ENCODE data around the gene PSPN. TPM values are rescaled to one million over a fixed set of nuclear protein-coding genes. Genes with fewer than 3 reads are reported as not detected.

PSPN gene
- total and polyA plus RNA-seq, 2 experiments from 2014 or later, result 0.22 to 0.75 TPM

GRCh38 chr19:6423499-6424194 lies 47.9 kb upstream of the PSPN start:
- Histone ChIP-seq H3K4me2 (ENCODE audit: unreplicated experiment) (peak overlapping the region; percentile 99), H3K27me3 (replicated peaks; ENCODE audit: insufficient read depth) (no peaks in the 10 kb centered on the region), H3K9ac (peak overlapping the region; percentile 94), H3K36me3 (ENCODE audit: low read depth) (peaks cover 12% of the 10 kb centered on the region; the same call in 1 of the 2 replicates), H4K20me1 (ENCODE audit: insufficient read depth) (peaks cover 11% of the 10 kb centered on the region), H3F3A (ENCODE audit: insufficient read depth) (no peaks in the 10 kb centered on the region; the same call in 1 of the 2 replicates), H3K9me3 (ENCODE audit: low read depth) (no peaks in the 10 kb centered on the region), H3K27ac (peak overlapping the region; percentile 52), H3K4me3 (peak overlapping the region; percentile 100), H3K4me1 (ENCODE audit: insufficient read depth) (peaks cover 12% of the 10 kb centered on the region), H2AFZ (no peak overlapping the region), H3K79me2 (ENCODE audit: insufficient read depth) (peaks cover 55% of the 10 kb centered on the region), H3K9me2 (ENCODE audit: insufficient read depth) (no peaks in the 10 kb centered on the region)
- DNase-seq, result peak; percentile 81
- TF ChIP-seq EZH2 (IDR thresholded peaks at IDR 0.05; ENCODE audit: insufficient read depth, poor library complexity, severe bottlenecking), result no peak
- TF ChIP-seq EZH2phosphoT487 (IDR thresholded peaks at IDR 0.05; ENCODE audit: insufficient read depth, low read depth), result no peak
- whole genome bisulfite sequencing, 2 experiments (ENCODE audit: low coverage in 1 of 2, low lambda C conversion rate in 2 of 2, missing lambda C conversion rate in 2 of 2), result 1% methylated on average over 15 to 20 of the region's 20 CpGs
- in situ Hi-C loops (cut with MboI), result no loop called here

GRCh38 chr19:6421075-6422014 lies 45.6 kb upstream of the PSPN start:
- in situ Hi-C loops (cut with MboI), result no loop called here
- Histone ChIP-seq H3F3A (ENCODE audit: insufficient read depth) (no peaks in the 10 kb centered on the region; the same call in 1 of the 2 replicates), H3K4me3 (no peak overlapping the region), H3K4me1 (ENCODE audit: insufficient read depth) (peaks cover 12% of the 10 kb centered on the region), H3K9me2 (ENCODE audit: insufficient read depth) (no peaks in the 10 kb centered on the region), H3K9ac (peak overlapping the region; percentile 94), H4K20me1 (ENCODE audit: insufficient read depth) (peaks cover 11% of the 10 kb centered on the region), H3K36me3 (ENCODE audit: low read depth) (peaks cover 12% of the 10 kb centered on the region; the same call in 1 of the 2 replicates), H3K79me2 (ENCODE audit: insufficient read depth) (peaks cover 68% of the 10 kb centered on the region), H3K27me3 (replicated peaks; ENCODE audit: insufficient read depth) (no peaks in the 10 kb centered on the region), H2AFZ (no peak overlapping the region), H3K4me2 (ENCODE audit: unreplicated experiment) (no peak overlapping the region), H3K27ac (no peak overlapping the region), H3K9me3 (ENCODE audit: low read depth) (no peaks in the 10 kb centered on the region)
- DNase-seq, result no peak
- 78 to 81% methylated on average over 19 to 20 of the region's 20 CpGs for WGBS, 2 experiments (ENCODE audit: low coverage in 1 of 2, low lambda C conversion rate in 2 of 2, missing lambda C conversion rate in 2 of 2)
- no peak for TF ChIP-seq EZH2phosphoT487 (IDR thresholded peaks at IDR 0.05; ENCODE audit: insufficient read depth, low read depth)
- no peak for TF ChIP-seq EZH2 (IDR thresholded peaks at IDR 0.05; ENCODE audit: insufficient read depth, poor library complexity, severe bottlenecking)

- H3K27me3 ChIP-seq (replicated peaks; ENCODE audit: insufficient read depth), result no peaks in the 10 kb centered on the region
- no peak for DNase-seq
- peaks cover 12% of the 10 kb centered on the region; the same call in 1 of the 2 replicates for H3K36me3 ChIP-seq (ENCODE audit: low read depth)
- no peaks in the 10 kb centered on the region for H3K9me3 ChIP-seq (ENCODE audit: low read depth)
- H3K4me1 ChIP-seq (ENCODE audit: insufficient read depth), result peaks cover 12% of the 10 kb centered on the region
- H3K9me2 ChIP-seq (ENCODE audit: insufficient read depth), result no peaks in the 10 kb centered on the region
- H3K79me2 ChIP-seq (ENCODE audit: insufficient read depth), result peaks cover 62% of the 10 kb centered on the region
- H3F3A ChIP-seq (ENCODE audit: insufficient read depth), result no peaks in the 10 kb centered on the region; the same call in 1 of the 2 replicates
- H3K4me3 ChIP-seq, result no peak overlapping the region
- TF ChIP-seq EZH2 (IDR thresholded peaks at IDR 0.05; ENCODE audit: insufficient read depth, poor library complexity, severe bottlenecking), result no peak
- TF ChIP-seq EZH2phosphoT487 (IDR thresholded peaks at IDR 0.05; ENCODE audit: insufficient read depth, low read depth), result no peak
- H4K20me1 ChIP-seq (ENCODE audit: insufficient read depth), result peaks cover 11% of the 10 kb centered on the region
- no peak overlapping the region for H2AFZ ChIP-seq
- no peak overlapping the region for H3K4me2 ChIP-seq (ENCODE audit: unreplicated experiment)
- H3K27ac ChIP-seq, result no peak overlapping the region
- in situ Hi-C loops (cut with MboI), result no loop called here
- WGBS, 2 experiments (ENCODE audit: low coverage in 1 of 2, low lambda C conversion rate in 2 of 2, missing lambda C conversion rate in 2 of 2), result 91 to 95% methylated on average over 18 to 19 of the region's 19 CpGs
- H3K9ac ChIP-seq, result no peak overlapping the region
These were observed 42.8 kb upstream of the PSPN start for GRCh38 chr19:6418562-6418932.

GRCh38 chr19:6417713-6418561 lies 42.2 kb upstream of the PSPN start:
- Histone ChIP-seq H3K9me2 (ENCODE audit: insufficient read depth) (no peaks in the 10 kb centered on the region), H3K9me3 (ENCODE audit: low read depth) (no peaks in the 10 kb centered on the region), H3K36me3 (ENCODE audit: low read depth) (peaks cover 16% of the 10 kb centered on the region), H3K27me3 (replicated peaks; ENCODE audit: insufficient read depth) (no peaks in the 10 kb centered on the region), H3K27ac (no peak overlapping the region), H3K9ac (no peak overlapping the region), H2AFZ (no peak overlapping the region), H4K20me1 (ENCODE audit: insufficient read depth) (peaks cover 10% of the 10 kb centered on the region), H3K4me1 (ENCODE audit: insufficient read depth) (peaks cover 10% of the 10 kb centered on the region), H3K79me2 (ENCODE audit: insufficient read depth) (peaks cover 56% of the 10 kb centered on the region), H3K4me3 (no peak overlapping the region), H3F3A (ENCODE audit: insufficient read depth) (no peaks in the 10 kb centered on the region; the same call in 1 of the 2 replicates), H3K4me2 (ENCODE audit: unreplicated experiment) (no peak overlapping the region)
- WGBS, 2 experiments (ENCODE audit: low coverage in 1 of 2, low lambda C conversion rate in 2 of 2, missing lambda C conversion rate in 2 of 2), result 87 to 89% methylated on average over 31 to 33 of the region's 33 CpGs
- in situ Hi-C loops (cut with MboI), result no loop called here
- TF ChIP-seq EZH2 (IDR thresholded peaks at IDR 0.05; ENCODE audit: insufficient read depth, poor library complexity, severe bottlenecking) (no peak), EZH2phosphoT487 (IDR thresholded peaks at IDR 0.05; ENCODE audit: insufficient read depth, low read depth) (no peak)
- peak; percentile 38 for DNase-seq

All from GM23248 (cell line).